A549 treated with AZD9567 at 1 μM for 4 hours (cell line): ENCODE measurements around the gene ADARB2. TPM values are rescaled to one million over a fixed set of nuclear protein-coding genes. Genes with fewer than 3 reads are reported as not detected.

Source experiments
- total RNA-seq: library from RNA; stranded (reverse); fragments of 200-300 nt; extraction: Qiagen RNA extraction; gene quantifications from 5 replicates; pipeline ENCODE4 v1.2.3, GENCODE V29; 2022; ENCODE audit not compliant: insufficient read depth

ADARB2 gene
- total RNA-seq = not detected in 5 replicates

GRCh38 chr10:1737222-1738061 is at the start of gene ADARB2:
TSS of gene ADARB2 (minus strand) at chr10:1737525.

